GM21515 (cell line): ENCODE results near the gene MBD3L5.
"Not testable (repeated sequence)": the region's sequence is repeated elsewhere in the genome, so short reads cannot be mapped to it uniquely, and the experiment has no call there.

Source experiments
- ATAC-seq: cut with Tn5 transposase; IDR thresholded peaks from one replicate; pipeline ENCODE4 v1.9.1; 2021; ENCODE audit not compliant: unreplicated experiment

MBD3L5 gene

DNA sequence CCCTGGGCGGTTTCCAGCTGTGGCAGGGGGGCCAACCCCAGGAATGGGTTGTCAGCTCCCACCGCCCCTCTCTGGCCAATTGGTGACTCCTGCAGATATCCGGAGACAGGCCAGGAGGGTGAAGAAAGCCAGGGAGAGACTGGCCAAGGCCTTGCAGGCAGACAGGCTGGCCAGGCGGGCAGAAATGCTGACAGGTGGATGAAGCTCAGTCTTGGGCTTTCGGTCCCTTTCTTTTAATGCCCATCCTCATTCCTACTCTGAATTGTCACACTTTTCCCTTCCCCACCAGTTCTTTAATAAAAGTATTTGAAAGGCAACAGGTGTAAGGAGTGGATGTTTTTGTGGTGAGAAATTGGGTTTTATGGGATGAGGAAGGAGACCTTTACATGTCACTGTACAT lies 21.0 kb downstream of the MBD3L5 start:
- not testable (repeated sequence) for ATAC-seq

GRCh38 chr19:7052896-7053295 lies 22.5 kb downstream of the MBD3L5 start:
- ATAC-seq = not testable (repeated sequence)

DNA sequence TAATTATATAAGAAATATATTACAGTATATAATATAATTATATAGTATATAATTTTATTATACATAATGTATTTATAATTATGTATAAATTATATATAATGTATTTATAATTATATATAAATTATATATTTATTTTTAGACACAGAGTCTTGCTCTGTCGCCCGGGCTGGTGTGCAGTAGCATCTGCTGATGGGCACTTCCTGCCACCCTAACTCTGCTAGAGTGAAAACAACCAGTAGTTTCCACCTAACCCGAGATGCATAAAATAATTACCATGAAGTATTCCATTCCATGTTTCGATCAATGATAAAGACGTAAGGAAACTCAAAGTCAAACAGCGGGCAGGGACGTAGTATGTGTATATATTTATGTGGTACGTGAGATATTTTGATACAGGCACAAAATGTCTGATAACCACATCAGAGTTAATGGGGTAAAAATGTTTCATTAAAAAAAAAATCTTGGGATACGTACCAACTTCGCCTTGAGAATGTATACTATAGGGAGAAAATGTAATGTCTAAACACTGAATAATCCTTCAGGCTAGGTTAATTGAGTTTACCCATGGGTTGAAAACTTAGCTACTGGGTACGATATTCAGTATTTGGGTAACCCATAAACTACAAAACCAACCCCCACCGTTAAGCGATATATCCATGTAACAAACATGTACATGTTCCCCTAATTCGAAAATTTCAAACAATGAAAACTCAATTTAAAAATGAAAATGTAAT lies 24.4 kb downstream of the MBD3L5 start:
- not testable (repeated sequence) for ATAC-seq

GRCh38 chr19:7055679-7056078 lies 25.3 kb downstream of the MBD3L5 start:
- not testable (repeated sequence) for ATAC-seq

DNA sequence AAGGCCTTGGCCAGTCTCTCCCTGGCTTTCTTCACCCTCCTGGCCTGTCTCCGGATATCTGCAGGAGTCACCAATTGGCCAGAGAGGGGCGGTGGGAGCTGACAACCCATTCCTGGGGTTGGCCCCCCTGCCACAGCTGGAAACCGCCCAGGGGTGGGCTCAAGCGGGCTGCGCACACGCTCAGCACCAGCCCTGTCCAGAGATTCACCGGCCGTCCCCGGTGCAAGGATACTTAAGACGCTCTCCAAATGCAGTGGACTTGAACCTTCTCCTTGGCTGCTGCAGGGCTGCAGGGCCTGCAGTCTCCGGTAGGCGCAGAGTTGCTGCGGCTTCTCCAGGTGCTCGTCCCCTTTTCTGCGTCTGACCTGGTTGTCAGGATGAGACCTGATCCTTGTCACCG lies 26.0 kb downstream of the MBD3L5 start:
- not testable (repeated sequence) for ATAC-seq

DNA sequence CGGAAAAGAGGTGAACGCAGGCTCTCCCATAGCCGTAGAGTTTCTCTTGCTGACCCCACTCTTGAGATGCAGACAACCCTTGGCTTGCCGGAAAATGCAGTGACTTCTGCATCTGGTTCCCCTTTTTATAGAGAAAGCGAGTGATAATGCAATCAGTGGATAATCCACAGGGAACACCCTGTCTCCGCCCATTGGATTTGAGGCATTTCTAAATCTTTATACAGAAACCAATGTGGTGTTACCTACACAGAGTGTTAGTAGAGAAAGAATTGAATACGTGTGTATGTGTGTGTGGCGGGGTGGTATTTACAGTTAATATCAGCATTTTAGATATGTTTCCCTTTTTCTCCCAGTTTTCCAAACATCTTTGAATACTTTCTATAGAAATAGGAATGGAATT lies 28.2 kb downstream of the MBD3L5 start, which contains the start of gene MBD3L3:
MBD3L3 (minus strand) TSS at position 101 of the 400 bp plus-strand sequence; CDS start at position 30, 71 bp downstream.
- not testable (repeated sequence) for ATAC-seq

DNA sequence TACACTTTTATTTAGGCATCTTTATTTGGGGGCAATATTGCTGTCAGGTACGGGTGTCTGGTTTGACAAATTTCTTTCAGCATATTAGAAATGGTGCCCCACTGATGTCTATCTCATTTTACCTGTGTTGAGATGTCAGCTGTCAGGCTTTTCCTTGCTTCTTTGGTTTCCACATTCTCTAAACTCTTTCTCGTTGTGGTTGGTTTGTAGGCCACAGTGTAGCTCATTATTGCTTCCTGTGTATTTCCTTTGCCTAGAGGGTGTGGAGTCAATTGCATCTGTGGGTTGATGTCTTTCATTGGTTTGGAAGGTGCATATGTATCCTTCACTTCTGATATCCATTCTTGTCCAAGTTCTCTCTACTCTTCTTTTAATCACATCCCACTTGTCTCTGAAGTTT lies 29.6 kb downstream of the MBD3L5 start:
- not testable (repeated sequence) for ATAC-seq

DNA sequence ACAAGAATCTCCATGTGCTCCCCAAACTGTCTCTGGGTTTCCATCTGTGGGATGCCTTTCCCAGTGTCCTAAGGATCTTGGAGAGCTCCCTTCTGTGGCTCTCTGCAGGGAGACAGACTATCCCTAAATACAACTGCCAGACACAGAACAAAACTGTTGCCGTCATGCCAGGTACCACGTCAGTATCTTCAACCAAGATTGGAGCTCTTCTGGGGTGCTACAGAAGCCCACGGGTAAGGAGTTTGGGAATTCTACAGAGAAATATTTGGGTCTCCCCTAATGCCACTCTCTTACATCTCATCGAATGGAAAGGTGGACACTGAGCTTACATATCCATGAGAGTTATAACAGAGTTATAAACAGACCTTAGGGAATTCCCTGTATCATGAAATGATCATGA lies 33.0 kb downstream of the MBD3L5 start:
- ATAC-seq = no peak

DNA sequence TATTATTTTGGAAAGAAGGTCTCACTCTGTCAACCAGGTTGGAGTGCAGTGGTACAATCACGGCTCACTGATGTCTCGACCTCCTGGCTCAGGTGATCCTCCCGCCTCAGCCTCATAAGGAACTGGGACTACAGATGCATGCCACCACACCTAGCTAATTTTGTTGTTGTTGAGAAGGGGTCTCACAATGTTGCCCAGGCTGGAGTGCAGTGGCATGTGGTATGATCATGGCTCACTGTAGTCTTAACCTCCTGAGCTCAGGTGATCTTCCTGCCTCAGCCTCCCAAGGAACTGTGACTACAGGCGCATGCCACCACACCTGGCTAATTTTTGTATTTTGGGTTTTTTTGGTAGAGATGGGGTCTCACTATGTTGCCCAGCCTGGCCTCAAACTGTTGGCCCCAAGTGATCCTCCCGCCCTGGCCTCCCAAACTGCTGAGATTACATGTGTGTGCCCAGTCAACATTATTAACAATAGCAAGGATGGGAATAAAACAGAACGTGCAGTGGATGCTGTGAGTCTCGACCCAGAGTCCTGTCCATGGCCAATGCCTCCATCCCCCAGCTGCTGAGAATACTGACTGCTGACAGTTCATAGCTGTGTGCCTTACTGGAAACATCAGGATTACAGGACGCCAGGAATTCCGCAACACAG lies 33.5 kb downstream of the MBD3L5 start:
- ATAC-seq = no peak

DNA sequence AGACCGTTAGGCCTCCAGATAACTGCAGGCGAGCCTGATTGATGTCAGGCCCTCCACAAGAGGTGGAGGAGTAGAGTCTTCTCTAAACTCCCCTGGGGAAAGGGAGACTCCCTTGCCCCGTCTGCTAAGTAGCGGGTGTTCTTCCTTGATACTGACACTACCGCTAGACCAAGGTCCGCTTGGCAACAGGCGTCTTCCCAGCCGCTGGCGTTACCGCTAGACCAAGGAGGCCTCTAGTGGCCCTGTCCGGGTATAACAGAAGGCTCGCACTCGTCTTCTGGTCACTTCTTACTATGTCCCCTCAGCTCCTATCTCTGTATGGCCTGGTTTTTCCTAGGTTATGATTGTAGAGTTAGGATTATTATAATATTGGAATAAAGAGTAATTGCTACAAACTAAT lies 36.7 kb downstream of the MBD3L5 start:
- ATAC-seq = not testable (repeated sequence)

- ATAC-seq = no peak
Observed at GRCh38 chr19:7067716-7068115, 37.3 kb downstream of the MBD3L5 start.

GRCh38 chr19:7068599-7068998 lies 38.2 kb downstream of the MBD3L5 start:
- ATAC-seq = no peak

DNA sequence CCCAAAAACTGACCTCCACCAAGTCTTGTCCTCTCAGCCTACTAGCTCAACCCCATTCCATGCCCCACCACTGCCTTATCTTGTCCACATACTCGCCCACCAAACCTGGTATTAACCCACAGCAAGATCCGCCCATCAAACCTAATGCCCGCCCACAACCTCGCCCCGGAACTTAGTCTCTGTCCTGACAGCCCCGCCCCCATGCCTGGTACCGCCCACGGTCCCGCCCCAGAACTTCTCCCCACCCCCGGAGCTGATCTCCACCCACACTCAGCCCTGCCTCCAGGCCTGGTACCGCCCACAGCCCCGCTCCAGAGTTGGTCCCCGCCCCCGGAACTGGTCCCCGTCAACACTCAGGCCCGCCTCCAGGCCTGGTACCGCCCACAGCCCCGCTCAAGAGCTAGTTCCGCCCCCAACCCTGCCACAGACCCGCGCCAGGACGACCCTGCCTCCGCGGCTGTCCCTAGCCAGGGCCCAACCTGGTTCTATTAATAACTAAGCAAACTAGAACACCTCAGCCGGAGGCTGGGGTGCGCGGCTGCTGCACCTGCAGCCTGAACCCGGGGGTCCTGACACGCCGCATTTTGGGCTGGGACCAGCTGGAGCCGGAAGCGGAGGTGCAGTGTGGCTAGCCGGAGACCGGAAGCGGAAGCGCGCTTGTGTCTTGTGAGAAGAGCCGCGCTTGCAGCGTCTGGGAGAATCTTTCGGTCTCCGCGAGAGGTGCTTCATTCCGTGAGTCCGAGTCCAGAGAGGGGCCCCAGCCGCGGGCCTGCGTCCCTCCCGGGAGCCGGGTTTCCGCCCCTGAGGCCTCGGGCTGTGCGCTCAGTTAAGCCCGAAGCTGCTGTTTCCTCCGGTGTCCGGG lies 38.9 kb downstream of the MBD3L5 start, which contains the start of gene ZNF557:
ZNF557 (plus strand) TSS at position 662 of the 862 bp plus-strand sequence. CDS start 5,372 bp downstream, outside the sequence.
- peak; percentile 90 for ATAC-seq

DNA sequence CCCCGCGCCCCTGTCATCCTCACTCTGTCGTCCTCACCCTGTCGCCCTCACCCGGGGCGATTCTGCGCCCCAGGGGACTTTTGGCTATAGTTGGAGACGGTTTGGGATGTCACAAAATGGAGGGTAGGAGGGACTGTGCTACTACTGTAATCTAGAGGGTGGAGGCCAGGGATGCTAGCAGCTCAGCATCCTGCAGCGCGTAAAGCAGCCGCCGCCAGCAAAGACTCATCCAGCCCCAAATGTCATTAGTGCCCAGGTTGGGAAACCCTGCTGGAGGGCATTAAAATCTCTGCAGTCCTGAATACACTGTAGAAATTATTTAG lies 39.5 kb downstream of the MBD3L5 start:
- no peak for ATAC-seq

- ATAC-seq = no peak
Observed at GRCh38 chr19:7072541-7072940, 42.2 kb downstream of the MBD3L5 start.

DNA sequence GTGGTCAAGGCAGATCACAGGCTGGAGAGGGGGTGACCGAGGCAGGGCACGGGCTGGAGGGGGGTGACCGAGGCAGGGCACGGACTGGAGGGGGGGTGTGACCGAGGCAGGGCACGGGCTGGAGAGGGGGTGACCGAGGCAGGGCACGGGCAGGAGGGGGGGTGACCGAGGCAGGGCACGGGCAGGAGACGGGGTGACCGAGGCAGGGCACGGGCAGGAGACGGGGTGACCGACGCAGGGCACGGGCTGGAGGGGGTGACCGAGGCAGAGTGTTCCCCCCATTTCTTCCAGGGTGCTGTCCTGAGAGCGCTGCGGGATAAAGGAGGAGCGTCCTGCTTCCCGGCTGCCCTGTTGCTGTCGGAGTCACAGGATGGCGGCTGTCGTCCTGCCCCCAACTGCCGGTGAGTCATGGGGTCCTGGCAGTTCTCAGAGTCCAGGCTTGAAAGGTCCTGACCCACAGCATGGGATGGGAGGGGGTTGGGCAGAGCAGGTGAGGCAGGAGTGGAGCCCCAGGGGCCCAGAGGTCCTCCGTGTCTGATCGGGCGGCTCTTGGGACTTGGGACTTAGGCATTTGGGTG lies 44.4 kb downstream of the MBD3L5 start:
- ATAC-seq = no peak

DNA sequence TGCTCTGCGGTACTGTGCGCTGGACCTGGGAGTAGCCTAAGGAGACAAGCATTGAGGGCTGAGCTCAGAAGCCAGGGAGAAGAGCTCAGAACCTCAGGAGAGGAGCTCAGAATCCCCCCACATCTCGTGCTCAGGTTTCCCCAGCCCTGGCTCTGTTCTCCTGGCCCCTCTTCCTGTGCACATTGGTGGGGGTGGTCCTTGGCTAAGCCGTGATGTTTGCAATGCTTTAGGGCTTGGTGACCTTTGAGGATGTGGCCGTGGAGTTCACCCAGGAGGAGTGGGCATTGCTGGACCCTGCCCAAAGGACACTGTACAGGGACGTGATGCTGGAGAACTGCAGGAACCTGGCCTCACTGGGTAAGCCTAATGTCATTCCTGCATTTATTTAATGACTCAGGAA lies 45.8 kb downstream of the MBD3L5 start:
- ATAC-seq = no peak

GRCh38 chr19:7078008-7078407 lies 47.6 kb downstream of the MBD3L5 start:
- ATAC-seq = no peak
